Measurements from ENCODE around the gene MBTPS1. TPM values are rescaled to one million over a fixed set of nuclear protein-coding genes. Genes with fewer than 3 reads are reported as not detected.
A peak's percentile ranks its signal among the peaks of the same experiment; 100 is the strongest.

MBTPS1 gene
- total and polyA plus RNA-seq, 4 donors, result 45.5 to 130 (median 68.0) TPM

DNA sequence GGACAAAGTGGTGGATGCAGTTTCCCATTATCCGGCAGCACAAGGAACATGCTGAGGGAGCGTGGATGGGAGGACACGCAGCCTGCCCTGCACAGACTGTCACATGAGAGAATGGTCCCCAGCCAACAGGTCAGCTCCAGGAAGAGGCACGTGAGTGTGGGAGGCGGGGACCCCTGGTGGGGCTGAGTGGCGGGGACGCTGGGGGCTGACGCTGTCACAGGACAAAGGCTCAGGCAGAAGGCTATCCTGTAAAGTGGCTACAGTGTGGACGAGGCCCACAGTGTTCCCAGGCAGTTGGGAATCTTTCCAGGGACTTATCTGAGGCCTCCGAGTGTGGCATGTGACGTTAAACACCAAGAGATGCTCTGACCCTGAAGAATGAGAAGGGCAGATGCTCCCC, 30.4 kb downstream of the MBTPS1 start:
- ATAC-seq (ENCODE audit: insufficient read depth, low FRiP score), result no peak
- no peak overlapping the region for H3K4me3 ChIP-seq
- H3K4me1 ChIP-seq (ENCODE audit: control insufficient read depth in 5 of 5, insufficient read depth in 5 of 5, low read length in 5 of 5), result no peaks in the 10 kb centered on the region
- 53 to 71% methylated on average over 11 of the region's 11 CpGs for WGBS, 2 donors
- H3K9ac ChIP-seq (ENCODE audit: insufficient read depth in 1 of 2, low read length in 2 of 2), result no peak overlapping the region
- H3K9me3 ChIP-seq (ENCODE audit: control insufficient read depth in 4 of 4, insufficient read depth in 3 of 4, low read length in 3 of 4), result no peaks in the 10 kb centered on the region
- peak overlapping the region in 1 of 2 donors; percentile 21 for H3K27ac ChIP-seq (ENCODE audit: low read depth in 1 of 2, low read length in 1 of 2)
- DNase-seq, result no peak
- H3K27me3 ChIP-seq (ENCODE audit: control insufficient read depth in 3 of 3, insufficient read depth in 3 of 3, low read length in 2 of 3), result no peaks in the 10 kb centered on the region
- TF ChIP-seq, protein P1, sequence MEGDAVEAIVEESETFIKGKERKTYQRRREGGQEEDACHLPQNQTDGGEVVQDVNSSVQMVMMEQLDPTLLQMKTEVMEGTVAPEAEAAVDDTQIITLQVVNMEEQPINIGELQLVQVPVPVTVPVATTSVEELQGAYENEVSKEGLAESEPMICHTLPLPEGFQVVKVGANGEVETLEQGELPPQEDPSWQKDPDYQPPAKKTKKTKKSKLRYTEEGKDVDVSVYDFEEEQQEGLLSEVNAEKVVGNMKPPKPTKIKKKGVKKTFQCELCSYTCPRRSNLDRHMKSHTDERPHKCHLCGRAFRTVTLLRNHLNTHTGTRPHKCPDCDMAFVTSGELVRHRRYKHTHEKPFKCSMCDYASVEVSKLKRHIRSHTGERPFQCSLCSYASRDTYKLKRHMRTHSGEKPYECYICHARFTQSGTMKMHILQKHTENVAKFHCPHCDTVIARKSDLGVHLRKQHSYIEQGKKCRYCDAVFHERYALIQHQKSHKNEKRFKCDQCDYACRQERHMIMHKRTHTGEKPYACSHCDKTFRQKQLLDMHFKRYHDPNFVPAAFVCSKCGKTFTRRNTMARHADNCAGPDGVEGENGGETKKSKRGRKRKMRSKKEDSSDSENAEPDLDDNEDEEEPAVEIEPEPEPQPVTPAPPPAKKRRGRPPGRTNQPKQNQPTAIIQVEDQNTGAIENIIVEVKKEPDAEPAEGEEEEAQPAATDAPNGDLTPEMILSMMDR (IDR thresholded peaks at IDR 0.05; ENCODE audit: control extremely low read depth, extremely low read depth), result no peak
- H3K36me3 ChIP-seq (ENCODE audit: control insufficient read depth in 4 of 4, insufficient read depth in 4 of 4, low read length in 4 of 4), result peaks cover 15 to 55% (median 37%) of the 10 kb centered on the region in 4 donors

DNA sequence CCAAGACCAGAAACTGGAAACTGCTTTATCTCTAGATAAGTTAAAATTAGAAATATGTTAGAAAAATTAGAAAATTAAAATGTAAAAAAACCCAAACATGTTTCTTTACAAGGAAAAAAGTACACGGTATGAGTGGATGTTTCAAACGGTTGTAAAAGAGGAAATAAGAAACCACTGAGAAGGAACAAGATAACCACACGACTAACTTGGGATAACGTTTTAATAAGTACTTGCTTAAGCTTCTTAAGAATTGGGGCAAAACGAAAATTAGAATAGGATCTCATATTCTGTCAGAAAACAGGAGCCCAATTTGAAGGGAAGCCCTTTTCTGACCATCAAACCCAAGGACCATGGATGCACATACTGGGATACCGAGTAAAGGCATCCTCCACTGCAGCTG, 31.0 kb downstream of the MBTPS1 start:
- Histone ChIP-seq H3K9me3 (ENCODE audit: control insufficient read depth in 4 of 4, insufficient read depth in 3 of 4, low read length in 3 of 4) (no peaks in the 10 kb centered on the region), H3K9ac (ENCODE audit: insufficient read depth in 1 of 2, low read length in 2 of 2) (no peak overlapping the region), H3K27ac (ENCODE audit: low read depth in 1 of 2, low read length in 1 of 2) (peak overlapping the region in 1 of 2 donors; percentile 21), H3K4me1 (ENCODE audit: control insufficient read depth in 5 of 5, insufficient read depth in 5 of 5, low read length in 5 of 5) (no peaks in the 10 kb centered on the region), H3K4me3 (no peak overlapping the region), H3K27me3 (ENCODE audit: control insufficient read depth in 3 of 3, insufficient read depth in 3 of 3, low read length in 2 of 3) (no peaks in the 10 kb centered on the region), H3K36me3 (ENCODE audit: control insufficient read depth in 4 of 4, insufficient read depth in 4 of 4, low read length in 4 of 4) (peaks cover 16 to 58% (median 39%) of the 10 kb centered on the region in 4 donors)
- no peak for DNase-seq
- 30 to 46% methylated on average over 6 of the region's 6 CpGs for WGBS, 2 donors
- no peak for ATAC-seq (ENCODE audit: insufficient read depth, low FRiP score)
- TF ChIP-seq, protein P1 (IDR thresholded peaks at IDR 0.05; ENCODE audit: control extremely low read depth, extremely low read depth), result no peak

DNA sequence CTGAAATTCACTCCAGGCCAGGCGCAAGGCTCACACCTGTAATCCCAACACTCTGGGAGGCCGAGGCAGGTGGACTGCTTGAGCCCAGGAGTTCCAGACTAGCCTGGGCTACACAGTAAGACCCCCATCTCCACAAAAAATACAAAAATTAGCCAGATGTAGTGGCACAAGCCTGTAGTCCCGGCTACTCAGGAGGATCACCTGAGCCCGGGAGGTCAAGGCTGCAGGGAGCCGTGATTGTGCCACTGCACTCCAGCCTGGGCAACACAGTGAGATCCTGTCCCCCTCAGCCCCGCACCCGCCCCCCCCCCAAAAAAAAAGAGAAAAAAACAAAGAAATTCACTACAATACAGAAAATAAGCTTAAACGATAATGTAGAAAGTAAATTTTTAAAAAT, 31.5 kb downstream of the MBTPS1 start:
- Histone ChIP-seq H3K27me3 (ENCODE audit: control insufficient read depth in 3 of 3, insufficient read depth in 3 of 3, low read length in 2 of 3) (no peaks in the 10 kb centered on the region), H3K9ac (ENCODE audit: insufficient read depth in 1 of 2, low read length in 2 of 2) (no peak overlapping the region), H3K9me3 (ENCODE audit: control insufficient read depth in 4 of 4, insufficient read depth in 3 of 4, low read length in 3 of 4) (no peaks in the 10 kb centered on the region), H3K4me1 (ENCODE audit: control insufficient read depth in 5 of 5, insufficient read depth in 5 of 5, low read length in 5 of 5) (no peaks in the 10 kb centered on the region), H3K27ac (ENCODE audit: low read depth in 1 of 2, low read length in 1 of 2) (no peak overlapping the region), H3K4me3 (no peak overlapping the region), H3K36me3 (ENCODE audit: control insufficient read depth in 4 of 4, insufficient read depth in 4 of 4, low read length in 4 of 4) (peaks cover 13 to 62% (median 41%) of the 10 kb centered on the region in 4 donors)
- no peak for ATAC-seq (ENCODE audit: insufficient read depth, low FRiP score)
- TF ChIP-seq, protein P1 (IDR thresholded peaks at IDR 0.05; ENCODE audit: control extremely low read depth, extremely low read depth), result no peak
- WGBS, 2 donors, result 76 to 84% methylated on average over 8 of the region's 8 CpGs
- DNase-seq, result no peak

All from lung (tissue), 12 donors.